GM15510 (cell line): ENCODE measurements around the gene UST.

Experiments used
- POLR2A ChIP-seq: IDR thresholded peaks from 3 replicates; pipeline ENCODE4 v1.6.1; 2011; ENCODE audit warnings: borderline replicate concordance; ENCODE audit not compliant: insufficient read length; ENCODE audit errors: extremely low read depth

The UST gene

DNA sequence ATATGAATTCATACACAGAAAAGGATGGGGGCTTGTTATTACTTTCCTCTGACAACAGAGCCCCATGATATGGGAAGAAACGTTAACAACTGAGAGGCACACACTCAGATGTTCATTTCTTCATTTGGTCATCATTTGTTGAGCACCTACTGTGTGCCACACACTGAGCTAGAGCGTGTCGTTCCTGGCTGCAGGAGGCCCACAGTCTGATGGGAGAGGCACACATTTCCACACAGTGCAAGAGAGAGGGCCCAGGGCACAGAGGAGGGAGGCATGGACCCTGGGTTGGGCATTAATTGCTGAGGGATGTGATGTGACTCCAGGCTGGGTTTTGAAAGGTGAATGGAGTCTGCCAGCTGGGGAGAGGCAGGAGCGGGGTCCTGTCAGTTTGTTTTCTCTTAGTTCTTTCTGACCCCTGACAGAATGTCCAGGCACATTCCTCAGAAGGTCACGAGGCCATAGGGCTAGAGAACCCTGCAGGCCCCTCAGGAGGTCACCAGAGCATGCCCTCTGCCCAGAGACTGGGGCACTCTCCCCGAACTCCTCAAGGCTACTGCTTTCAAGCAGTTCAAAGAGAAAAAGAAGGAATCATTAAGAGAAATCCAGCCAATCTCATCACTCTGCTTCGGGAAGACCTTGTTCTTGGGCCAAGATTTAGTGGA is 216.2 kb downstream of the UST start:
- TF ChIP-seq POLR2A: no peak

DNA sequence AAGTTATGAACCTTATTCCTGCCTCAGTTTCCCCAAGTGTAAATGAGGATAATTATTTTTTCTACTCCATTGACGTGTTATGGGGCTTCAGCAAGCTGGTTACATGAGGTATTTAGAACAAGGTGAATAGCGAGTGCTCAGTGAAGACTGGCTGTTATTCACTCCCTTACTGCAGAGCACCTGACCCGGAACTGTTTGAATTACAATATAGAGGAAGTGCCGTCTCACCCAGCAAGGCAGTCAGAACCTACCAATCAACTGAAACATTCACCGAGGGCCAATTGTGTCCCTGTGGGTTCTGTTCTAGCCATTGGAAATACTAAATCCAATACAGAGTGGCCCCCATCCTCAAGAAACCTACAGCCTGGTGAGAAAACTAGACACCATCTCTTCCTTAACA is 216.9 kb downstream of the UST start:
- no peak for TF ChIP-seq POLR2A

DNA sequence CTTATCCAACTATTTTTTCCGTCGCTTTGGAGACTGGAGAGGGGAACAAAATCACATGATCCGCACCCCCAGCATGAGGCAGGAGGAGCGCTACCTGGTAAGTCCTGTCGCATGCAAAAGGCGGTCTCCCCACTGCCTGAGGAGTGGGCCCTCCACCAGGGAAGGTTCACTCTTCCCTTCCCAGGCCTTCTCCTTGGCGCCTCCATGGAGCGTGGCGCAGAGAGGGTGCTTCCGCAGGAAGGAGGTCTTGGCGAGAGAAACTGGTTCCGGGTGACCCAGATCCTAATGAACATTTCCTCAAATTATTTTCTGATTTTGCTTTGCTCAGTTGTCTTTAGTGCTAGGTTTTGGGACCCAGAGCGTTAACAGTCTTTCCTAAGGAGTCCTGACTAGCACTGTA is 217.6 kb downstream of the UST start:
- no peak for TF ChIP-seq POLR2A

DNA sequence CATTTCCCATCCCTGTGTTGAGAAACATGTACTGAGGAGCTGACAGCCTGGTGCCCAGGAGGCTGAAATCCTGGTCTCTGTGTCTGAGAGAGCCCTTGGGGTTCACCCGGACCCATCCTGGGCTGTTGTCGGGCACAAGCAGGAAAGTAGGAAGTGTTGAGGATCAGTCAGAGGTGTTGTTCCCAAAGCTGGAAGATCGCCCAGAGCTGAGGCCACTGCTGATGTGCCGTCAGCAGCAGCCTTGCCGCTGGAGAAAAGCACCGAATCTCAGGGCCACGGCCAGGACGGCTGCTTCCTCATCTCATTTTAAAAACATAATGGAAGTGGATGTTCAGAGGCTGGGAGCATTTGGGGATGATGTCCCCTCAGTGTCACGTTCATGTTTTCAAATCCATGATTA is 218.5 kb downstream of the UST start:
- TF ChIP-seq POLR2A: no peak

DNA sequence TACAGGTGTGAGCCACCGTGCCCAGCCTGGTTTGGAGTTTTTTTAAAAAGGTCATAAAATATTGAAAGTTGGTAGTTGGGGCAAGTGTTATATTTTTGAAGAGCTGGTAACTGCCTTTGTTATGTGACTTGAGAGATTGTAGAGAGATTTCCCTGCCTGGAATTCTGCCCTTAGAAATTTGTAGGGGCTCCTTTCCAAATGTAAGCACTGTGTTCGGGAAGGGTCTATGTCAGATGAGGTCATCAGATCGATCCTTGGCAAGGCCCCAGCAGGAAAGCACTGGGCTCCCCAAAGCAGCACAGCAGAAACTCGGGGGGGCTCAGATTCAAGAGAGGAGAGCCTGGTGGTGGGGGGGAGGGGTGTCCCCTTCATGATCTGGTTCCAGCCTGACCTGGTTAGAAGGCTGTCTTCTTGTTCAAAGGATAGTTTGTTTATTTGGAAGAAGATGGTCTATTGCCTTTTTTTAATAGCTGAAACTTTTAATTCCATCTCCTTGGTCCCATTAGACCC is 220.2 kb downstream of the UST start:
- no peak for TF ChIP-seq POLR2A

DNA sequence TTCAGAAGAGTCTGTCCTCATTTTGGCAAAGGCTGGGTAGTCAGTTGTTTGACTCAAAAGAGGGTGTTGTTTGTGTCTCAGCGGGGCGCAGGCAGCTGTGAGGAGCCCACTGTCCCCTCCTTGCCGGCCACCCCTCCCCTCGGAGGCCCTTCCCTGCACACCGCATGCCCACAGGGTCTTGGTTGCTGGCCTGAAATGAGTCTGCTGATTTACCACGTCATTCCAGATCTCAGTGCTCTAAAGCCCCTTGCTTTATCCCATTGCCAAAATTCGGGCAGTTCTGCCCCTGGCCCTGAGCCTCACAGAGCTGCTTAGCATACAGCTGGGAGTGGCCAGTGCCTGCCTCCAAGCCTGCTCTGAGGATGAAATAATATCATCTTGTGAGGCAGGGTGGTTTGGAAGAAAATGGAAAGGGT is 220.7 kb downstream of the UST start:
- TF ChIP-seq POLR2A: no peak

DNA sequence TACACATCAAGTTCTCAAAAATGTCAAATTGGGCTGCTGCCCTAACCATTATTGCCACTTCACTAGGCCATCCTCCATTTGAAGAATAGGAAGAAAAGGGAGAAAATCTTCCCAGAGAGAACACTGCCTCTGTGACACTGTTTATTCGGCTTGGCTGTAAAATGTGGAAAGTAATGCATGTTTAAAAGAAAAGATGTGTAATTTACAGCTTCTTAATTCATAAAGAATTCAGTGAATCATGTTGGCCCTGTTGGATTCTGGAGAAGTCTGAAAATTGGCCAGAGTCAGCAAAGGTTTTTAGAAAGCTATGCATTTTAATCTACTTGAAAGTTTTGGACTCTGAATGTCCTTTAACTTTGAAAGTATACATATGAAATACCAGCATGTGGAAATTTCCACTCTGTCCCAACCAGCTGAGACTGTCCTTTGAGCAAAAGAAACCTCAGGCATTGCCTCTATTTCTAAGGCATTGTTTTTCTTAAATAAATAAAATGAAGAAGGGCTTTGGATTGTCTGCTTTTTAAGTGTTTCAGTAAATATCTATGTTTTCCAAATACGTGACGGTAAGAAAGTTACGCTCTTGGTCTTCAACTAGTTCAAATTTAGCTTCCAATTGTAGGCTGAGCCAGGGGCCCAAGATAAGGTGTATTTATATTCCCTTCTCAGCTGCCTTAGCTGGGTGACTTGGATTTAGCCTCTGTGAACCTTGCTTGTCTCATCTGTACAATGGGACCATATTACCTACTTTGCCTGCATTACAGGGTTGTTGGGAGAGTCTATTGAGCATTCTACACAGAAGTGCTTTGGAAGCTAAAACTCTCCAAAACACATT is 222.2 kb downstream of the UST start:
- no peak for TF ChIP-seq POLR2A

DNA sequence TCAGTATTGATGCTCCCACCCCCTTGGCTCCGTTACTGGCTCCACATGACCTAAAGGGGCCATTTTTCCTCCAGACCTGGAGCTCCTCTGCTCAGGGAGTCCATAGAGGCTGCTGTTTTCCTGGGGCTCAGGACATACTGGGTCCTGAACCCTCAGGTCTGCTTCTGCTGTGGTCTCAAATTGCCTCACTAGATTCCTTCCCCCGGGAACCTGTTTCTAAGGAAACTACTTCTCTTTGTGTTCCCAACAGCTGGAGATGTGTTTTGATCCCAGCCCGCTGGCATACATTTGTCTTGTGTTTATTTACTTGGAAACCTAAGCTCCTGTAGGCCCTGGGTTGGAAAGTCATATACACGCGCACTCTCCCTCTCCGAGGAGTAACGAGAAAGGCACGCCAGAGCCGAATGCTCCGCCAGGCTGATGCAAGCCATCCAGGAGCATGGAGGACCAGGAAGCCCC is 222.8 kb downstream of the UST start:
- TF ChIP-seq POLR2A: no peak

DNA sequence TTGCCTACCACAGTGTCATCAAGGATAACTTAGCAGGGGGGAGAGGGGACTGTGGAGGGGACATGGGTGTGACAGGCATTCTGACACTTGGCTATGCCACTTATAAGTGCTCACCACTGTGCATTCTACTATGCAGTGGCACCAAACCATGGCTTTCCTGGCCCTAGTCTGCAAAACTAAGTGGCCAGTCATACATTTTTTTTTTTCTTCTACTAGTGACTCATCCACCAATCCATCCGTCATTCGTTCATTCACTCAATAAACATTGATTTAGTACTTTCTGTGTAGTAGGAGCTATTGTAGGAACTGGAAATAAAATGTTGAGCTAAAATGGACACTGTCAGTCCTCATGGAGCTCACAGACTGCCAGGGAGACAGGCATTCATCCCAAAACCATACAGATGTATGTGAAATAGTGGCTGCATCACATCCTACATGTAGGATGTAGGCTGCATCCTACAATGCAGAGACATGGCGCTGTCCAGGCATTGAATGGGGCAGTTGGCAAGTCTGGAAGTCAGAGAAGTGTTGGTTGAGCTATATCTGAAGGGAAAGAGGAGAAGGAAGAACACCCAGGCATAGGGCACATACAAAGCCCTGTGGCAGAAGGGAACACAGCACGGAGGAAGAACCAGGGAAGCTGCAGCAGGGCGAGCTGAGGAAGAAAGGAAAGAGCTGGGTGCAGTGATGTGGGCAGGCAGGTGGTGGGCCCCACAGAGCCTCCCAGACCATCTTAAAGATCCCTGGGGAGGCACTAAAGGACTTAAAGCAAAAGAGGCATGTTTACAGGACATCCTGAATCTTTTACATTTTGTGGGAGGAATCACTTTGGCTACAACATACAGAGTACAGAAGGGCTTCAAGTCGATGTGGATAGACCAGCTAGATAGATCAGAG is 224.4 kb downstream of the UST start:
- TF ChIP-seq POLR2A: no peak

DNA sequence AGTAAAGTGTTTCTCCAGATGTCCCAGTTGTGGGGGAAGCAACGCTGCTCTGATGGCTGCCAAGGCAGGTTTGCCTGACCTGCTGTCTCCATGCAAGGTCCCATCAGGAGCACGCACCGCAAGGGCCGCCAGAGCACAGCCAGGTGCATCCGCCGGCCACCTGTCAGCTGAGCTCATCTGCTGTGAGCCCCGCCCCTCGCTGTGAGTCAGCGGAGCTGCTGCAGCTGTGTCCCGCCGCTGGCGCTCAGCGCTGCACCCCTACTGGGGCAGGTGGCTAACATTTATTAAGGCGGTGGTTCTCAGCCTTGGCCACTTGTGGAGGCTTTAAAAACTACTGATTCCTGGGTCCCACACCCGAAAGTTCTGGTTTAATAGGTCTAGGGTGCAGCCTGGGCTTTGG is 225.7 kb downstream of the UST start:
- TF ChIP-seq POLR2A: no peak

DNA sequence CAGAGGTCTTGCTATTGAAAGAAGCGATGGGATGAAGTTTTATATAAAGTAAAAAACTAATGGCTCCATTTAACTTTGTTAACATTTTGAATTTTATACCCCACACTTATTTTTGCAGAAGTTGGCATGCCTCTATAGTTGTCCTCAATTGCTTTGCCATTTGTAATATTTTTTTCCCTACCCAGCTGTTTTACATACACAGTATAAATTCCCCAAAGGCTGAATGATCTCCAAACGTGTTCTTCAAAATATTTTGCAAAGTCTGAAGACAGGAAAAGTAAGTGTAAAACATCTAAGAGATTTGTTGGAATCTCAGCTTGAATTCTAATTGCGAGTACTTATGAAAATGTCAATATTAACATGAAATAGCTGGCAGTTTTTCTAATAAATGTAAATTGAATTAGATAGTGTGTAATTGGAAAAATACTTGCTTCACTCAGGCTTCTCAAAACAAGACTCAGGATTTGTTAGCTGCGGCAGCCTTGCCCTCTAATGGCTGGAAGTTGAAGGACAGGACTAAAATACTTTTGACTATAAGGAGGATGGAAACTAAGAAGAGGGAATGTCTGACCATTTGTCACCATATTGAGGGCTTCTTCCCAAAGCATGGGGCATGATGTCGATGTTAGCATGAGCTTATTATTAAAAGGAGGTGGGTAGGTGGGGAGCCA is 226.8 kb downstream of the UST start:
- TF ChIP-seq POLR2A: no peak

DNA sequence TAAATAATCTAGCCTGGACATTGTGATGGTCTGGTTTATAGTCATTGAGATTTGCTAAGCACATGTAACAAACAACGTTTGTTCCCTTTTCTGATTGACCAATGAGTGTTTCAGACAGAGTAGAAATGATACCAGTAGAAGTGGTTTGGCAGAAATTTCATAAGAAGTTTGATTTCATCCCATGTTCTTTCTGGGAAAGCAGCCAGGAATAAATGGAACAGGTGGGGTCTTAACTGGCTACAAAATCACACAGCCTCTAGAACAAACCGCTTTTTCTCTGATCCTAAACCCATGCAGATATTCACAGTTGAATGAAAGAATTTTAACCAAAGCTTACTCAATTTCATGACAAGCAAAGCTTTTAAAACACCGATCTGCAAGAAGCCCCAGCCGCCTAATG is 227.5 kb downstream of the UST start:
- no peak for TF ChIP-seq POLR2A

DNA sequence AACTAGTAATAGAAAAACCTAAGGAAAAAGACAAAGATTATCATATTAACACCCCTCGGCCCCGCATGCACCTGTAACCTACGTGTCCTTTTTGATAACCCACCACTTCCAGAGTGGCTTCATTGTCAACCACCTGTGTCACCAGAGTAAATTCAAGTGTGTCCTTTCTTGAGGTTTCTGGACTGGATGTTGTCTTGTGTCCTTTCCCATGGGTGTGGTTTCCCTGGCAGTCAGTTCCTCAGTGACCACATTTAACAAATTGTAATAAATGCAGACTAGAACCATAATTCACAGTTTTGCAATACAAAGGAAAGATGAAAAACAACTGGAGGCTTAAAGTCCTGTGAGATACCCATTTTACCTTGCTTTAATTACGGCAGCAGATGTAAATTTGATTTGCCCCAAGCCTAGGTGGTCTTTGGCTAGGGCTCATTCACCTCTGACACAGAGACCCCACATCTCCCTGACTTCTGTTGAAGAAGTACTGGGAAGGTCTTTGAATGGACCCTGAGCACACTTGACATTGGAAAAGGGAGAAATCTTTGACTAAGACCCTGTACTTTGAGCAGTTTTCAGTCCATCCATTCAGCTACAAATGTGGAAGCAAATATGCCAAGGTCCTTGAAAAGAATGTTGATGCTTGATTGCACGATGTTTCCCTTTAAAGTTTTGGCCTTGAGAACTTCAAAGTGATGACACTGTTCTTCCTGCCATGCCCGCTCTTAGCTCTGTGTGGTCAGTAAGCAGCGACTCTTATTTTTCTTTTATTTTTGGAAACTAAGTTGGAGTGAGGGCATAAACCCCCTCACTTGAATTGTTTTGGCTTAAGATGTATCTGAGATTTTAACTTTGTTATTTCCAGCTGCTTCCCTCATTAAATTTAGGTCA is 232.4 kb downstream of the UST start:
- TF ChIP-seq POLR2A: no peak
